HG03520 (cell line): ENCODE results near the gene CACNA1C.

Experiments
- ATAC-seq: cut with Tn5 transposase; IDR thresholded peaks from one replicate; pipeline ENCODE4 v1.9.1; 2021; ENCODE audit warnings: mild to moderate bottlenecking, moderate library complexity; ENCODE audit not compliant: unreplicated experiment

CACNA1C gene

DNA sequence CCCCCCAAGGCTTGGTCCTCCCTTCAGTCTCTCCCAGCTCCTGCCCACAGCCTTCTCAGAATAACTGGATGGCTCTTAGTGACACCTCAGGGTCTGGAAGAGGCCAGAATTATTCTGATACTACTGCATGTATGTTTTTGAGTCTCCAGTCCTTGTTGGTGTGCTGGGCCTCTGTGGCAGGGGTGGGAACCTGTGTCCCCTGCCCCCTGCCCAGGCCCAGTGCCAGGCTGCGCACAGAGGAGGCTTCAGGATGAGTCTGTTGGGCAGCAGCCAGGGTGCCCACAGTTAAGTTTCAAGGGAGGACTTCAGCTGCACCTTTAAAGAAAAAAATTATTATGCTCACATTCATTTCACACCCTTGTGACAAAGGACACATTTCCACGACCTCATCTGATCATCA lies 348.3 kb downstream of the CACNA1C start:
- no peak for ATAC-seq

DNA sequence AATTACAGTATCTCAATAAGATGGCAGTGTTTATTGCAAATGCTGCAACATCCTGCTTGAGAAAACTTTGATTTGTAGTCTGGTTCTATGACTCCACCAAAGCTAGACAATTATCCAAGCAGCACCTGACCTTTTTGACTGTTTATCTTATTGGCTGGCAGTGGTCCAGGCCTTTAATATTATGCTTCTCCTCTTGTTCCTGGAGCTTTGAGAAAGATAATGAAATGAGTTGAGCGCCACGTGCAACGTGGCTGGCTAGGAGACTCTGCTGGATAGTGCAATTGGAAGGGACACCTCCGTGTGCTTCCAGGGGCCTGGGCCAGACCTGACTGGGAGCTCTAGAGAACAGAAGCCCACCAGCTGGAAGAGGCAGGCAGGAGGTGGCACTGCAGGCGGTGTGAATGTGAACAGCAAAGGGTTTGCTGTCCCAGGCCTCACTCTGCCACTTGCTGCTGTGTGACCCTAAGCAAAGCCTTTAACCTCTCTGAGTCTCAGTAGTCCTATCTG lies 349.3 kb downstream of the CACNA1C start:
- no peak for ATAC-seq

DNA sequence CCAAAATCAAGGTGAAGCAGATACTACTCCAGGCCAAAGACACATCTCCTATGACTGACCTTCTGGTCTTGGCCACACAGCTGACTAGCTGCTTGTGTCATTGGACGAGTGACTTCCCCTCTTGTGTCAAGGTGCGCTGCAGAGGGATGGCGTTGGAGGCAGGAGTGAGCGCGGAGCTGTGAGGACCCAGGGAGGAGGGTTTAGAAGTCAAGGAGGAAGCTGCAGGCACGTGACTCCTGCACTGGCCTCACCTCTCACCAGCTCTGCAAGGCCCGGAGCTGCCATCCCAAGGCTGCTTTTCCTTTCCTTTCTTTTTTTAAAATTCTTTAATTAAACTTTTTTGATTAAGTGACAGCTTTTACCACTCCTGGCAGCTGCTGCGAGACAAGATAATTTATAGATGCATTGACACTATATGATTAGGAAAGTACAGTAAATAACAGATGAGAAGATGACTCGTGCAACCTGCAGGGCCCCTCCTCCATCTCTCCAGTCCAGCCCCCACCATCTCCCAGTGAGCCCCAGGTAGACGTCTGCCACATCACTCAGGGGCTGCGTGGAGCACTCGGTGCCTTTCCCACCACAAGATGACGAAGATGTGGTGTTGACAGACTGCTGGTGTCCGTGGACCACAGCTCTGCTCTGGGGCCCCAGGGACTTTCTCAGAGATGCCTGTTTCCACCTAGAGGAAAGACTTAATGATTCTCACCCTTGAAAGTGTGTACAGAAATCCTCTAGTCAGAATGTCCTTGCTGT lies 350.6 kb downstream of the CACNA1C start:
- no peak for ATAC-seq

- no peak for ATAC-seq
These were observed 352.3 kb downstream of the CACNA1C start for GRCh38 chr12:2405039-2405438.

DNA sequence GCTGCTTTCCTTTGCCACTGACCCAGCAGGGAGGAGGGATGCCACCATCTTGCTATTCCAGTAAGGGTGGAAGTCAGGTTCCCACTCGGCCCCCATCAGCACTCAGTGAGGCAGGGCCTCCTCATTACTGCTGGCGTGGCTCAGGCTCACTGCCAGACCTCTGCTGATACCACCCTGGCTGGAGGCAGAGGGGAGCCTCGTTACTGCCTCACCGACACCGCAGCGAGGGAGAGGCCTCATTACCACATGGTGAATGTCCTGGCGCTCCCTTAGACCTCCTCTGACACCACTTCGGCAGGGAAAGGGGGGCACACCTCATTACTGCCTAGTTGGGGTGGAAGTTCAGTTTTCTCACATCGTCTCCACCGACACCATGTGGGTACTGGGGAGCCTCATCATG lies 354.1 kb downstream of the CACNA1C start:
- ATAC-seq: no peak

- no peak for ATAC-seq
These were observed 355.5 kb downstream of the CACNA1C start for GRCh38 chr12:2408262-2408661.

- no peak for ATAC-seq
These were observed 357.0 kb downstream of the CACNA1C start for GRCh38 chr12:2409656-2410265.

- no peak for ATAC-seq
These were observed 357.7 kb downstream of the CACNA1C start for GRCh38 chr12:2410496-2410895.

GRCh38 chr12:2411011-2411410 lies 358.2 kb downstream of the CACNA1C start:
- no peak for ATAC-seq

DNA sequence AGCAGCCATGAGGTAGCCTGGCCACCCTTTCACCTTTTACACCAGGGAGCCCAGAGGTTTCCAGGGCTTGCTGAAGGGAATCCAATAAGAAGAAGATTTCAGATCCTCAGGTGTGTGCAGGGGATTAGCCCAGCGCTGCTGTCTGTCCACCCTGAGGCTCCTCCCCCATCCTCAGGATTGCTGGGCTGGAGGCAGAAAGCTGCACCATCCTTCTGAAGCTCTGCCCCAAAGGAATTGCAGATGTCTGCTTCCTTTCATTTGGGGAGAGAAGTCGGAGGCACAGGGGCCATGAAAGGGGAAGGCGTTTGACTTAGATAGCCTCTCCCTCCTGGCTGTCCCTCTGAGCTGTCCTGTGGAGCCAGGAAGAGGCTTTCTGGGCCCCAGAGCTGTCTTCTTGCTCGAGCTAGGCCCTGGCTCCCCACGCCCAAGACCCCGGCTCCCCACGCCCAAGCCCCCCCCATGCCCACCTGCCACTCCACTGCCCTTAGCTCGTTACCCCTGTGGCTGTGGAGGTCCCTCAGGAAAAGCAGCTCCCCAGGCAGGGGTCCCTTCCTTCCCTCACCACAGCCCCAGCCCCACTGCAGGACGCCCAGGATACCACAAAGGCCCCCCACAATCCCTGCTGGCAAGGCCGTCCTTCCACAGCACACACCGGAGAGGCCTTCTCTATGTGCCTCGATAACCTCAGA lies 359.0 kb downstream of the CACNA1C start:
- no peak for ATAC-seq

- ATAC-seq: no peak
These were observed 359.5 kb downstream of the CACNA1C start for GRCh38 chr12:2412305-2412643.

DNA sequence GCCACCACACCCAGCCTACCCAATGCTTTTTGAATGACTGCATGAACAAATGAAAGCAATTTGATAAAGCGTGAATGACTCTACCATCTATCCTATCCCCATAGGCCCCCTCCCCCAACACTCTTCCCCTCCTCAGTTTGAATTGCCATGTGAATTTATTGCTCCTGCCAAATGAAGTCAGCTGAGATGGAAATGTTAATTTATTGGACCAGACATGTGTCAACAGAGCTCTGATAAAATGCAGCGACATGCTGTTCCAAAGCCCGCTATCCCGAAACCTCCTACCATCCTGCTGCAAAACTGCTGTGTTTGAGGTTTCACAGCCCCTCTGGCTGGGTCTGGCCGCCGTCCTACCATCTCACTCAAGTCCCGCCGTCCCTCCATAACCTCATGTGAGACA lies 360.5 kb downstream of the CACNA1C start:
- ATAC-seq: no peak

GRCh38 chr12:2413999-2414792 lies 361.4 kb downstream of the CACNA1C start:
- ATAC-seq: no peak

- ATAC-seq: no peak
These were observed 362.2 kb downstream of the CACNA1C start for GRCh38 chr12:2414810-2415567.

- no peak for ATAC-seq
These were observed 362.8 kb downstream of the CACNA1C start for GRCh38 chr12:2415568-2415944.

GRCh38 chr12:2416158-2416557 lies 363.4 kb downstream of the CACNA1C start:
- no peak for ATAC-seq

DNA sequence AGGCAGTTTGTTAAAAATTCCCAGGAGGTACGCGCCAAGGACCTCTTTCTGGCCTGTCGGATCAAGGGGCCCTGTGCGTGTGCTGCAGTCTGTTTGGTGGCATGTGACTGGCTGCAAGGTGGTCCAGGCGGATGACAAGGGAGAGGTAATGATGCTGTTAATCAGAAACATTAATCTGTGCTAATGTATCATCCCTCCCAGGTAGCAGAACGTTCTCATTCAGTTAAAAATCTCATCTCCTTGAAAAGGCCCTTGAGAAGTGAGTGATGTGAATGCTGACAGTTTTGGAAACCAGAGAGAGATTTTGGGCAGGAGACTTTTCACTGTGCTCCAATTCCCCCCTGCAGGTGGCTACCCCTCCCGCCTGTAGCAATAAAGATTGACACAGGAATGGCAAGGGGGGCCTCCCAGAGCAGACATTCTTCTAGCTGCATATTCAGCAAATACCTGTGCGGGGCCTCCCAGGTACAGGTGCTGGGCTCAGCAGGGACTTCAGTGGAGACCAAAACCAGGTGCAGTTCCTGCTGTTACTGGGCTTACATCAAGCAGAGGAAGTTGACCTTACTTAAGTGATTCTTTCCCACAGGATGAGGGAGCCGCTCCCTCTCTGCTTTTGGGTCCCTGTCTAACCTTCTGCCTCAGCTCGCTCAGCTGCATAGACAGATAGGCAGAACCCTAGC lies 364.8 kb downstream of the CACNA1C start:
- no peak for ATAC-seq

GRCh38 chr12:2418579-2418978 lies 365.8 kb downstream of the CACNA1C start:
- no peak for ATAC-seq

DNA sequence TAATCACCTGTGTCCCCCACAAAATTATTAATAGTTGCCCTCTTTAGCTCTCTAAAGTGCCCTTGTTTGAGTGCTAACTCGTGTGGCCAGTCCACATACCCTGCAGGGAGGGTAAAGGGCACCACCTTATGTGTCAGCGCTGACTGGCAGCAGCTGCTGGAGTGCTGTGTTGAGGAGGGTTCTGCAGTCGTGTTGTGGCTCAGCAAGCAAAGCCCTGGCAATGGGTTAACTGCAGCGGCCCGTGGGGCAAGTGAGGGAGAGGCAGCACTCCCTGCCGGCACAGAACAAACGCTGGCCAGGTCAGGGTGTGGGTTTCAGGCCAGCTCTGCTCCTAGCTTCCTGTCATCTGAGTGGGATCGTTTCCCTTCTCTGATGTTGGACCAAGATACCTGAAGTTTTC lies 369.8 kb downstream of the CACNA1C start:
- no peak for ATAC-seq

DNA sequence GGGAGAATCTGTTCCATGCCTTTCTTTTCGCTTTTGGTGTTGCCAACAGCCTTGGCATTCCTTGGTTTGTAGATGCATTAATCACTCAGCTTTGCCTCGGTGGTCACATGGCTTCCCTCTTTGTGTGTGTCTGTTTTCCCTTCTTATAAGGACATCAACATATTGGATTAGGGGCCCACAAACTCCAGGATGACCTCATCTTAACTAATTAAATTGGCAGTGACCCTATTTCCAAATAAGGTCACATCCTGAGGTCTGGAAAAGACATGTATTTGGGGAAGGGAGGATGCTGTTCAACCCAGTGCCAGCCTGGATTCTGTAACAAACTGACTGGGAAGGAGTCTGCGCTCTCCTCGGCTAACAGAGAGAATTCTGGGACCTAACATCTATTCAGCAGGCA lies 376.2 kb downstream of the CACNA1C start:
- no peak for ATAC-seq
